HepG2 (cell line): ENCODE data around the gene FSHR. TPM values are rescaled to one million over a fixed set of nuclear protein-coding genes. Genes with fewer than 3 reads are reported as not detected.

Source experiments
- ATAC-seq: fragments of 200-7000 bp; cut with Tn5 transposase; 3 replicates; pipeline ENCODE4 v1.9.1; 2020; ENCODE audit warnings: mild to moderate bottlenecking, moderate library complexity
- BruUV-seq: library from RNA; stranded (reverse); fragments of 400-500 nt; replicated peaks from 2 replicates; lab custom pipeline; 2021; lab: Mats Ljungman, UMichigan
- CTCF ChIA-PET: fragments of 300-600 bp; formaldehyde crosslinking; extraction: SDS; loops from one replicate; lab custom pipeline; 2021; ENCODE audit warnings: low total read pairs, inconsistent platforms, low intra/inter-chr PET ratio; lab: Yijun Ruan, JAX
- POLR2A ChIA-PET: fragments of 350-600 bp; sonication (Branson Sonifier 250); formaldehyde crosslinking; loops from one replicate; lab custom pipeline; 2020; ENCODE audit warnings: antibody characterized with exemption, inconsistent platforms; lab: Yijun Ruan, JAX
- DNase-seq: peaks from one replicate; pipeline ENCODE4 v3.0.0-alpha.2; 2015; ENCODE audit warnings: low spot score
- FAIRE-seq: peaks from 3 replicates; lab custom pipeline; 2011; peaks lifted over from hg19 to GRCh38; lab: Jason Lieb, UNC
- H2AFZ ChIP-seq: one replicate; pipeline ENCODE4 v1.6.1; 2011; ENCODE audit warnings: low read length, inconsistent platforms
- H3K27ac ChIP-seq: fragments of 300-600 bp; 3 replicates; pipeline ENCODE4 v1.8.0; 2011; ENCODE audit warnings: mixed run types, mild to moderate bottlenecking, mixed read lengths, low read length, inconsistent platforms; ENCODE audit not compliant: insufficient read depth; ENCODE audit errors: extremely low read length
- H3K27me3 ChIP-seq, 2 experiments: fragments of 200-600 bp in 1 of 2; 2 replicates in 1 of 2; 3 replicates in 1 of 2; pipeline versions ENCODE4 v1.6.0 to v1.8.0; 2011; ENCODE audit warnings: low read length in 2 of 2, mild to moderate bottlenecking in 2 of 2, moderate library complexity in 2 of 2, inconsistent platforms in 1 of 2; ENCODE audit not compliant: insufficient read depth in 2 of 2, control insufficient read depth in 1 of 2
- H3K36me3 ChIP-seq, 2 experiments: fragments of 200-600 bp in 1 of 2; replicated peaks in 1 of 2; 2 replicates in 1 of 2; 3 replicates in 1 of 2; pipeline versions ENCODE4 v1.5.1 to v1.8.0; 2011; ENCODE audit warnings: low read length in 2 of 2, inconsistent platforms in 1 of 2; ENCODE audit not compliant: insufficient read depth in 2 of 2, control insufficient read depth in 1 of 2
- H3K4me1 ChIP-seq: 2 replicates; pipeline ENCODE4 v1.5.1; 2012; ENCODE audit warnings: low read length, inconsistent platforms; ENCODE audit not compliant: insufficient read depth
- H3K4me2 ChIP-seq: 2 replicates; pipeline ENCODE4 v1.6.0; 2011; ENCODE audit warnings: low read depth, low read length, inconsistent platforms
- H3K4me3 ChIP-seq, 3 experiments: fragments of 200-600 bp in 1 of 3; sonication (generic), shearing (Covaris generic) in 1 of 3; replicated peaks in 1 of 3; 2 replicates each; pipeline ENCODE4 v1.5.1; 2011 to 2016; ENCODE audit warnings: low read length in 3 of 3, inconsistent platforms in 2 of 3, low read depth in 2 of 3, mild to moderate bottlenecking in 2 of 3, control low read depth in 1 of 3, mixed read lengths in 1 of 3; ENCODE audit not compliant: insufficient read depth in 1 of 3
- H3K79me2 ChIP-seq: one replicate; pipeline ENCODE4 v1.6.1; 2011; ENCODE audit warnings: low read length, inconsistent platforms; ENCODE audit not compliant: insufficient read depth
- H3K9ac ChIP-seq: 2 replicates; pipeline ENCODE4 v1.6.0; 2011; ENCODE audit warnings: mild to moderate bottlenecking, low read depth, low read length, inconsistent platforms; ENCODE audit not compliant: insufficient read depth
- H3K9me3 ChIP-seq: 2 replicates; pipeline ENCODE4 v1.5.1; 2012; ENCODE audit warnings: mild to moderate bottlenecking, low read length
- H4K20me1 ChIP-seq: 2 replicates; pipeline ENCODE4 v1.6.0; 2011; ENCODE audit warnings: inconsistent platforms, mild to moderate bottlenecking, low read length, moderate library complexity; ENCODE audit not compliant: insufficient read depth
- HNF4G ChIP-seq, 2 experiments: sonication (generic) in 1 of 2; formaldehyde crosslinking in 1 of 2; IDR thresholded peaks; 2 replicates each; pipeline versions ENCODE4 v1.4.0 to v1.6.1; 2011 to 2020; ENCODE audit warnings: borderline replicate concordance in 2 of 2, low read depth in 2 of 2, mild to moderate bottlenecking in 2 of 2, low read length in 1 of 2, missing genetic modification reagents in 1 of 2, moderate library complexity in 1 of 2
- MAFF ChIP-seq: IDR thresholded peaks from 2 replicates; pipeline ENCODE4 v1.6.1; 2011; ENCODE audit warnings: low read depth, low read length, improper control_type of control experiment
- MAFK ChIP-seq, 2 experiments: IDR thresholded peaks in 1 of 2; conservative IDR thresholded peaks in 1 of 2; 2 replicates each; pipeline ENCODE4 v1.6.1; 2011; ENCODE audit warnings: improper control_type of control experiment in 2 of 2, low read length in 2 of 2
- TAF1 ChIP-seq: sonication (generic); formaldehyde crosslinking; IDR thresholded peaks from 2 replicates; pipeline ENCODE4 v1.4.0; 2020; ENCODE audit warnings: missing genetic modification reagents
- ZNF788 ChIP-seq: sonication (generic); formaldehyde crosslinking; IDR thresholded peaks from 2 replicates; pipeline ENCODE4 v1.5.0; 2020; ENCODE audit warnings: mild to moderate bottlenecking, missing genetic modification reagents, borderline replicate concordance
- WGBS: methylation state at CpG from one replicate; pipeline ENCODE4 v1.1.6; 2017; ENCODE audit warnings: low lambda C conversion rate; 5-methylcytosine and 5-hydroxymethylcytosine counted together
- in situ Hi-C: cut with HindIII; loops from 2 replicates; pipeline ENCODE4 v1.10.0; 2017; ENCODE audit warnings: low pct_unique_long_range_greater_than_20kb; ENCODE audit not compliant: extremely low pct_ligation_motif_present
- intact Hi-C: fragments of 100-400 bp; cut with micrococcal nuclease; formaldehyde crosslinking; loops from one replicate; pipeline ENCODE4 v1.10.0; 2022; ENCODE audit not compliant: unreplicated experiment
- polyA plus RNA-seq, 8 experiments: library from polyadenylated mRNA; depleted of rRNA in 3 of 8; stranded (reverse) in 7 of 8; unstranded in 1 of 8; fragments of >200 nt; fragmentation: Illumina TruSeq in 4 of 8; extraction: Trizol in 4 of 8; gene quantifications; 2 replicates each; pipeline versions ENCODE4 v1.2.1 to v1.2.3, GENCODE V29; 2011 to 2016; ENCODE audit warnings: low read depth in 4 of 8, missing spikeins in 1 of 8, mixed read lengths in 1 of 8; ENCODE audit not compliant: insufficient read depth in 1 of 8
- total RNA-seq, 5 experiments: library from RNA; depleted of rRNA; stranded (reverse); fragments of >200 nt; fragmentation: Illumina TruSeq; extraction: Trizol; gene quantifications; 2 replicates each; pipeline ENCODE4 v1.2.3, GENCODE V29; 2016; ENCODE audit warnings: low read depth in 1 of 5
- TF ChIP-seq, protein P1 (sequence below): IDR thresholded peaks from 2 replicates; pipeline ENCODE4 v1.6.1; 2016; ENCODE audit warnings: missing biosample characterization, missing genetic modification reagents, low read depth
- TF ChIP-seq, protein P2 (sequence below): sonication (generic); formaldehyde crosslinking; IDR thresholded peaks from 2 replicates; pipeline ENCODE4 v1.4.0; 2020; ENCODE audit warnings: mild to moderate bottlenecking, low read depth, missing genetic modification reagents

Gene FSHR
- total and polyA plus RNA-seq, 2 of the 13 experiments (the other 11 are each of a cell fraction or from before 2014, with no cell fraction given): not detected

DNA sequence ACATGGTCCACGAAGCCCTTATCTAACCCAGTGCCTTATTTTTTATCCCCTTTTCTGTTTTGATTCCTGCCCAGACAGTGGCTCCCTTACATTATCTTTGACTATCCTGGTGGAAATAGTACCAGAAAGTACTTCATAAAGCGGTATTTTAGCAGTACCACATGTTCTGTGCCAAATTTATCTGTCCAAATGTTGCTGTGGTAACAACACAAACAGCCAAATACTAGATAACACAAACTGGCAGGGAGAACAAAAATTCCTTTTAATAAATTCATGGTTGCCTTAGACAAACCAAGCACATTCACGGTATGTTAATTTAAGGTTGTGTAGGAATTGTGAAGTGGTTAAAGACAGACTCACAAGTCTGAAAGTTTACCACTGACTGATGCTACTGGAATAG lies 210.9 kb downstream of the FSHR start (continued):
- TF ChIP-seq, protein P1, sequence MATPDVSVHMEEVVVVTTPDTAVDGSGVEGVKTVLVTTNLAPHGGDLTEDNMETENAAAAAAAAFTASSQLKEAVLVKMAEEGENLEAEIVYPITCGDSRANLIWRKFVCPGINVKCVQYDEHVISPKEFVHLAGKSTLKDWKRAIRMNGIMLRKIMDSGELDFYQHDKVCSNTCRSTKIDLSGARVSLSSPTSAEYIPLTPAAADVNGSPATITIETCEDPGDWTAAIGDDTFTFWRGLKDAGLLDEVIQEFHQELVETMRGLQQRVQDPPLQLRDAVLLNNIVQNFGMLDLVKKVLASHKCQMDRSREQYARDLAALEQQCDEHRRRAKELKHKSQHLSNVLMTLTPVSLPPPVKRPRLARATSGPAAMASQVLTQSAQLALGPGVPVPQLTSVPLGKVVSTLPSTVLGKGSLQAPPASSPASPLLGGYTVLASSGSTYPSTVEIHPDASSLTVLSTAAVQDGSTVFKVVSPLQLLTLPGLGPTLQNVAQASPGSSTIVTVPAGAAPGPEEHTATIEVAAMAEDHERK: no peak
- TF ChIP-seq TAF1 (CRISPR knock-in tag) (no peak), HNF4G (IDR thresholded peaks at IDR 0.05; ENCODE audit: borderline replicate concordance, low read depth, low read length) (no peak), HNF4G (CRISPR knock-in tag; IDR thresholded peaks at IDR 0.05; ENCODE audit: borderline replicate concordance, low read depth) (no peak), ZNF788 (CRISPR knock-in tag) (no peak)

DNA sequence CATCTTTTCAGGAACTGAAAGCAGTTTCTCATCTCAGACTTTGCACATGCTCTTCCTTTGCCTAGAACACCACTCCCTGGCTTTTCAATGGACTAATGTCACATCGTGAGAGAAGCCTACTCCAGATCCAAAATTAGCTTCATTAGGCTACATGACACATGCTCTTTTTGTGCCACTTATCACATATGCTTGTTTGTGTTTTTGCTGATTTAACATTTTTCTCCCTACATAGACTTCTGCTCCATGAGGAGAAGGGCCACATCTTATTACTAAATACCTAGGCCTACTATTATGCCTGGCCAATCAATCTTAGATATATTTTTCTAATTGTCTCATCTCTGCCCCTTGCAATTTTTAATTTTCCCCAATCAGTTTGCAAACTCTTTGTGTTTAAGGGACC lies 212.4 kb downstream of the FSHR start:
- ChIA-PET CTCF (no interaction called here), POLR2A (no interaction called here)
- in situ Hi-C loops (loop anchor here (10.0 kb wide), 1 partner anchor 1553 kb away; no protein-coding TSS in a partner anchor), intact Hi-C loops (no loop called here)
- Histone ChIP-seq H3K4me1 (no peaks in the 10 kb centered on the region), H3K9ac (no peak overlapping the region), H4K20me1 (no peaks in the 10 kb centered on the region), H3K4me3 (no peak overlapping the region), H3K79me2 (no peaks in the 10 kb centered on the region), H3K36me3 (no peaks in the 10 kb centered on the region), H2AFZ (no peak overlapping the region), H3K27ac (no peak overlapping the region), H3K9me3 (no peaks in the 10 kb centered on the region)
- no TSS peak for BruUV-seq
- DNase-seq: no peak
- no peak for FAIRE-seq
- WGBS: 0% methylated on average over 1 of the region's 1 CpG
- peak; percentile 94 to 95 for TF ChIP-seq MAFK (conservative IDR thresholded peaks at IDR 0.05 in 1 of 2, IDR thresholded peaks at IDR 0.05 in 1 of 2; ENCODE audit: low read length in 2 of 2)
- TF ChIP-seq, protein P2, sequence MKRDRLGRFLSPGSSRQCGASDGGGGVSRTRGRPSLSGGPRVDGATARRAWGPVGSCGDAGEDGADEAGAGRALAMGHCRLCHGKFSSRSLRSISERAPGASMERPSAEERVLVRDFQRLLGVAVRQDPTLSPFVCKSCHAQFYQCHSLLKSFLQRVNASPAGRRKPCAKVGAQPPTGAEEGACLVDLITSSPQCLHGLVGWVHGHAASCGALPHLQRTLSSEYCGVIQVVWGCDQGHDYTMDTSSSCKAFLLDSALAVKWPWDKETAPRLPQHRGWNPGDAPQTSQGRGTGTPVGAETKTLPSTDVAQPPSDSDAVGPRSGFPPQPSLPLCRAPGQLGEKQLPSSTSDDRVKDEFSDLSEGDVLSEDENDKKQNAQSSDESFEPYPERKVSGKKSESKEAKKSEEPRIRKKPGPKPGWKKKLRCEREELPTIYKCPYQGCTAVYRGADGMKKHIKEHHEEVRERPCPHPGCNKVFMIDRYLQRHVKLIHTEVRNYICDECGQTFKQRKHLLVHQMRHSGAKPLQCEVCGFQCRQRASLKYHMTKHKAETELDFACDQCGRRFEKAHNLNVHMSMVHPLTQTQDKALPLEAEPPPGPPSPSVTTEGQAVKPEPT (CRISPR knock-in tag): no peak
- peak; percentile 94 for TF ChIP-seq MAFF
- TF ChIP-seq, all 625 proteins: peak for 2
- ATAC-seq: no peak
- H3K27me3 ChIP-seq: 0 out of 5 replicates have a peak, but pooled peaks cover 0 to 5% of the 10 kb centered on the region in 2 experiments
- no peak overlapping the region for H3K4me2 ChIP-seq
